Ramos (cell line): ENCODE results near the gene TCAP.
"Not testable (repeated sequence)": the region's sequence is repeated elsewhere in the genome, so short reads cannot be mapped to it uniquely, and the experiment has no call there.

Experiments used
- in situ Hi-C: fragments of 300-500 bp; cut with MboI; formaldehyde crosslinking; loops from one replicate; pipeline ENCODE4 v1.14.3; 2022; ENCODE audit warnings: low sequenced_read_pairs; ENCODE audit not compliant: unreplicated experiment

TCAP gene

GRCh38 chr17:39677542-39678339, 12.6 kb downstream of the TCAP start:
- in situ Hi-C loops: no loop called here

GRCh38 chr17:39678340-39679116, 13.4 kb downstream of the TCAP start:
- in situ Hi-C loops: no loop called here

GRCh38 chr17:39679521-39680192, 14.5 kb downstream of the TCAP start:
- in situ Hi-C loops: no loop called here

GRCh38 chr17:39683295-39683939, 18.3 kb downstream of the TCAP start:
- in situ Hi-C loops: no loop called here

GRCh38 chr17:39684369-39685192, 19.4 kb downstream of the TCAP start:
- in situ Hi-C loops: no loop called here

- in situ Hi-C loops: no loop called here
These were observed 22.0 kb downstream of the TCAP start for GRCh38 chr17:39687101-39687545.

GRCh38 chr17:39687546-39688474, 22.7 kb downstream of the TCAP start, which contains the start of gene PGAP3:
Gene PGAP3, minus strand, starts transcription at chr17:39688057. Its CDS starts 43 bp downstream, at chr17:39688014.
- in situ Hi-C loops: no loop called here

GRCh38 chr17:39688475-39688835, 23.3 kb downstream of the TCAP start:
- in situ Hi-C loops: no loop called here

- in situ Hi-C loops: no loop called here
These were observed 23.8 kb downstream of the TCAP start for GRCh38 chr17:39688945-39689344.

- in situ Hi-C loops: no loop called here
These were observed 29.4 kb downstream of the TCAP start for GRCh38 chr17:39694593-39694992.

GRCh38 chr17:39695089-39695474, 29.9 kb downstream of the TCAP start:
- in situ Hi-C loops: no loop called here

GRCh38 chr17:39696731-39697130, 31.6 kb downstream of the TCAP start:
- in situ Hi-C loops: no loop called here

- in situ Hi-C loops: no loop called here
These were observed 32.8 kb downstream of the TCAP start for GRCh38 chr17:39697961-39698360.

- in situ Hi-C loops: not testable (repeated sequence)
These were observed 34.1 kb downstream of the TCAP start for GRCh38 chr17:39699157-39699817.

- in situ Hi-C loops: no loop called here
These were observed 34.6 kb downstream of the TCAP start, which contains the start of gene ERBB2 for GRCh38 chr17:39699818-39700147. Gene ERBB2, plus strand, starts transcription at chr17:39700064. Its CDS starts 175 bp downstream, at chr17:39700239.

- in situ Hi-C loops: no loop called here
These were observed 35.2 kb downstream of the TCAP start for GRCh38 chr17:39700148-39700987.
